Mononuclear cell (primary cell): ENCODE results near the gene CCS. TPM values are rescaled to one million over a fixed set of nuclear protein-coding genes. Genes with fewer than 3 reads are reported as not detected.
"Not testable (repeated sequence)": the region's sequence is repeated elsewhere in the genome, so short reads cannot be mapped to it uniquely, and the experiment has no call there.

Source experiments
- H3K27me3 ChIP-seq: 2 replicates; pipeline ENCODE4 v1.6.0; 2011; ENCODE audit warnings: low read length, control low read depth; ENCODE audit not compliant: insufficient read depth
- H3K4me1 ChIP-seq: 2 replicates; pipeline ENCODE4 v1.5.1; 2011; ENCODE audit warnings: mild to moderate bottlenecking, low read length, control low read depth; ENCODE audit not compliant: insufficient read depth
- H3K4me3 ChIP-seq: 2 replicates; pipeline ENCODE4 v1.5.1; 2011; ENCODE audit warnings: mild to moderate bottlenecking, low read length, moderate library complexity
- H3K9me3 ChIP-seq: 2 replicates; pipeline ENCODE4 v1.5.1; 2011; ENCODE audit warnings: low read depth, mild to moderate bottlenecking, control low read depth, low read length
- total RNA-seq: library from RNA; depleted of rRNA; stranded (reverse); fragments of >200 nt; gene quantifications from one replicate; pipeline ENCODE4 v1.2.3, GENCODE V29; 2012

Gene CCS, protein sequence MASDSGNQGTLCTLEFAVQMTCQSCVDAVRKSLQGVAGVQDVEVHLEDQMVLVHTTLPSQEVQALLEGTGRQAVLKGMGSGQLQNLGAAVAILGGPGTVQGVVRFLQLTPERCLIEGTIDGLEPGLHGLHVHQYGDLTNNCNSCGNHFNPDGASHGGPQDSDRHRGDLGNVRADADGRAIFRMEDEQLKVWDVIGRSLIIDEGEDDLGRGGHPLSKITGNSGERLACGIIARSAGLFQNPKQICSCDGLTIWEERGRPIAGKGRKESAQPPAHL
- total RNA-seq, result 10.7 TPM

DNA sequence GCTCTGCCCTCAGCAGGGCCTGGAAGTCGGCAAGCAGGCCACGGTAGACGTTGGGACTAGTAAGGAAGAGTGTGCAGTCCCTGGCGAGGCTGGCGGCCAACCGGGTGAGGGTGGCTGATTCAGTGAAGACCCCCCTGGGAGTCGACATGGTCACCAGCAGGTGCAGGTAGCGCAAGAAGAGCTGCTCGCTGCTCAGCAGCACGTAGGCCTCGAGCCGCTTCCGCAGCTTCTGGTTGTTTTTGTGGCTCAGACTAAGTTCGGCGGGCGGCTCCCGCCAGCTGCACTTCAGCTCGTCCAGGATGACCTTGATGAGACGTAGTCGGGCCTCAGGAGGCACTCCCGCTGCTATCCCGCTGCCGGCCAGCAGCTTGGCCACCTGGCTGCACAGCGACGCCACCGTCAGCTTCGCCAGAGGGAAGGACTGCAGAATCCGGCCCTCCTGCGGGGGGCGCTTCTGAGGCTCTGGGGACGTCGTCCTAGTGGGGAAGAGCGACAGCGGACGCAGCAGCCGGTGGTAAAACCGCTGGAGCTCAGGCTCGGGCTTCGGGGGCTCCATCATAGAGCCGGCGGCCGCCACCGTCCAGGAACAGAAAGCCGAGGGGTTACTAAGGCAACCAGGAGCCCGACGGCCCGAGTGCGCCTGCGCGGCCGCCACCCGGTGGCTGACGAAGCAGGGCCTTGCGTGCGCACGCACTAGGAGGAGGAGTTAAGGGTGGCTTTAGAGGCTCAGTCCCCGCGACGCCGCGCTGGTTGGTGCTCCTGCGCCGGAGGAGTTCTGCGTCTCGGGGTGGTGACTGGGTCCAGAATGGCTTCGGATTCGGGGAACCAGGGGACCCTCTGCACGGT, at the start of gene CCS, which contains the start of gene CCDC87:
TSS of gene CCS (plus strand) at position 729 of the 846 bp plus-strand sequence. CDS start at position 806, 77 bp downstream.
TSS of gene CCDC87 (minus strand) at position 607 of the 846 bp plus-strand sequence. CDS start at position 559, 48 bp downstream.
- H3K27me3 ChIP-seq, result no peaks in the 10 kb centered on the region
- no peaks in the 10 kb centered on the region for H3K9me3 ChIP-seq
- H3K4me1 ChIP-seq, result peaks cover 23% of the 10 kb centered on the region
- peak within 1 kb of the TSS; percentile 57 for H3K4me3 ChIP-seq

DNA sequence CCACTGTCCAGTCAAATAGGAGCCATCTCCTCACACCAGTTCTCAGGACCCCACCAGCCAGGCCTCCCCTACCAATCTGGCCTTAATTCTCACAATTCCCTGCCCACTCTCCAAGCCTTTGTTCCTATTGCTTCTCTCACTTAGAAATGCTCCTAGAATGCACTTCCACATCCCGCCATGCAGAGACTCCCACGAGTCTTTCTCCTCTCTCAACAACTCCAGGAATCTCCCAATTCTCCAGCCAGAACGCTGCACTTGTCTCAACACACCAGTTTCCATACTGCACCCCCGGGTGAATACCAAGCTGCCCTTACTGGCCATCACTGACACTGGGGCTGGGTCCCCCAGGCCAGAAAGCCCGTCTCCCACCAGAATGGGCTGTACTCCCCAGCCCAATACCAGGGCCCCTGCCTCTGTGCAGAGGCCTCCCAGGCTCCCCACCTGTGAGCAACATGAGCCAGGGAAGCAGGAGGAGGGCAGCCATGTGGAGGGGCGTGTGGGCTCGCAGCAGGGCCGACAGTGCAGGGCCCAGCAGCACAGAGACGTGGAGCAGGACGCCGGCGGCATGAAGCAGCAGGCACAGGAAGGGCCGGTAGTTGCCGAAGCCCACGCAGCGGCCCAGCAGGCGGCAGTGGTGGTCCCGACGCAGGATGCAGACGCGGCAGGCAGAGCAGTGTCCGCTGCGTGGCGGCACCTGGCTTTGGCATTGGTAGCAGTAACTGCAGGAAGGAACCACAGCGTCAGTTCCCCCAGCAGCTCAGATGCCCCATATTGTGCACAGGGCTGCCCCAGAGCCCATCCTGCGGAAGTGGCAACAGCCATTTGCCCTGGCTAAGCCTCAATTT, 49.5 kb upstream of the CCS start:
- Histone ChIP-seq H3K27me3 (no peaks in the 10 kb centered on the region), H3K4me1 (peaks cover 35% of the 10 kb centered on the region), H3K4me3 (no peak overlapping the region), H3K9me3 (no peaks in the 10 kb centered on the region)

DNA sequence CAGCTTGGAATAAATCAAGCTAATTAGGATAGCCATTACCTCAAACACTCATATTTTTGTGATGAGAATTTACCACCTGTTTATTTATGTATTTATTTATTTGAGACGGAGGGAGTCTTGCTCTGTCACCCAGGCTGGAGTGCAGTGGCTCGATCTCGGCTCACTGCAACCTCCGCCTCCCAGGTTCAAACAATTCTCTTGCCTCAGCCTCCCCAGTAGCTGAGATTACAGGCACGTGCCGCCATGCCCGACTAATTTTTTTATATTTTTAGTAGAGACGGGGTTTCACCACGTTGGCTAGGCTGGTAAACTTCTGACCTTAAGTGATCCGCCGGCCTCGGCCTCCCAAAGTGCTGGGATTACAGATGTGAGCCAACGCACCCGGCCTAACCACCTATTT, 48.0 kb upstream of the CCS start:
- H3K9me3 ChIP-seq, H3K27me3 ChIP-seq: not testable (repeated sequence)
- Histone ChIP-seq H3K4me3 (peak overlapping the region; percentile 75), H3K4me1 (peaks cover 35% of the 10 kb centered on the region)

DNA sequence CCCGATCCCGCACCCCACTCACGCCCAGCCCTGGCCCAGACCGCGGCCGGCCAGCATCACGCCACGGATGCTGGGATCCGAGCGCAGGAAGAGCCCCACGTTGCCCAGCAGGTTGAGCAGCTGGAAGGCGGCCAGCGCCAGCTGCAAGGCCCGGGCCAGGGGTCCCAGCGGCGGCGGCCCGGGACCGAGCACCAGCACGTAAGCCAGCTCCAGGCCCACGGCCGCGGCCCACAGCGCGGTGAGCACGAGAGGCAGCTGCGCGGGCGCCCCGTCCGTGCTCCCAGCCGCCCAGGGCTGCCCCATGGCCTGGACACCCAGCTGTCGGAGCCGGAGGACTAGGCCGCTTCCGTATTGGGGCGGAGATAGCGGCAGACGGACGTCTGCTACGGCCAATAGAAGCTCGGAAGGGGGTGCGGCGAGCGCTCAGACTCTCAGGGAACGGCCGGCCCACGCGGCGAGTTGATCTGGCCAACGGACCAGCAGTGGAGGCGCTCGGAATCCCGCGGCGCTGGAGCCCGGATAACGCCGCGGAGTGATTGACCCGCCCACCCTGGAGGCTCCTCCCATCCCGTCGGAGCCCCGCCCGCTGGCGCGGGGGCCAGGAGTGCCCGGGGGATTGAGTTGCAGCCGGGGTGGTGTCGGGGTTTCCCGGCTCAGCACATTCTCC, 47.2 kb upstream of the CCS start, which contains the start of gene ZDHHC24:
TSS of gene ZDHHC24 (minus strand) at position 348 of the 667 bp plus-strand sequence. CDS start at position 303, 45 bp downstream.
- peaks cover 35% of the 10 kb centered on the region for H3K4me1 ChIP-seq
- no peaks in the 10 kb centered on the region for H3K27me3 ChIP-seq
- no peaks in the 10 kb centered on the region for H3K9me3 ChIP-seq
- peak within 1 kb of the TSS; percentile 75 for H3K4me3 ChIP-seq

DNA sequence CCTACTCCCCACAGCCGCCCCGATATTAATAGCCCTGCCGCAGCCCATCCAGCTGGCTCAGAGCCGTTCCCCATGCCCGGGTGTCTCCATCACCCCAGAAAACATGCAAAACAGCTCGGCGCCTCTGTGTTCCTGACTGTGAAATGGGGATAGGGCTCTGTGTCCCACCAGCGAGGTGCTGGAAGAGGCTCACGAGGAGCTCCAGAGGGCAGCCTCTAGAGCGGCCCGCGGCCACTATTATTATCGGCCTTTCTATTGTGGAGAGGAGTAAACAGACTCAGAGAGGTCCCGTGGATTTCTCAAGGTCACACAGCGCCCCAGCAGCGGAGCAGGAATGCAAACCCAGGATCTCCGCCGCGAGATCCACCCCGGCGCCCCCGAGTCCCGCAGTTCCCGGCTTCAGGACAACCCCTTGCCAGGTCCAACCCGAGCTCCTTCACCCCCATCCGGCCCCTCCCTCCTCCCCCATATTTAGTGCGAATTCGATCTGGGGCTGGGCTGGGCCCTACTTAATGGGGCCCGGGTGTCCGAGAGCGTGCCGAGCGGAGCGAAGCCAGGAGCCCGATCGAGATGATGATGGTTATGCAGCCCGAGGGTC, 46.5 kb upstream of the CCS start, which contains the start of gene ACTN3:
TSS of gene ACTN3 (plus strand) at position 536 of the 598 bp plus-strand sequence. CDS start at position 571, 35 bp downstream.
- Histone ChIP-seq H3K9me3 (no peaks in the 10 kb centered on the region), H3K4me1 (peaks cover 35% of the 10 kb centered on the region), H3K27me3 (no peaks in the 10 kb centered on the region), H3K4me3 (peak within 1 kb of the TSS; percentile 75)

DNA sequence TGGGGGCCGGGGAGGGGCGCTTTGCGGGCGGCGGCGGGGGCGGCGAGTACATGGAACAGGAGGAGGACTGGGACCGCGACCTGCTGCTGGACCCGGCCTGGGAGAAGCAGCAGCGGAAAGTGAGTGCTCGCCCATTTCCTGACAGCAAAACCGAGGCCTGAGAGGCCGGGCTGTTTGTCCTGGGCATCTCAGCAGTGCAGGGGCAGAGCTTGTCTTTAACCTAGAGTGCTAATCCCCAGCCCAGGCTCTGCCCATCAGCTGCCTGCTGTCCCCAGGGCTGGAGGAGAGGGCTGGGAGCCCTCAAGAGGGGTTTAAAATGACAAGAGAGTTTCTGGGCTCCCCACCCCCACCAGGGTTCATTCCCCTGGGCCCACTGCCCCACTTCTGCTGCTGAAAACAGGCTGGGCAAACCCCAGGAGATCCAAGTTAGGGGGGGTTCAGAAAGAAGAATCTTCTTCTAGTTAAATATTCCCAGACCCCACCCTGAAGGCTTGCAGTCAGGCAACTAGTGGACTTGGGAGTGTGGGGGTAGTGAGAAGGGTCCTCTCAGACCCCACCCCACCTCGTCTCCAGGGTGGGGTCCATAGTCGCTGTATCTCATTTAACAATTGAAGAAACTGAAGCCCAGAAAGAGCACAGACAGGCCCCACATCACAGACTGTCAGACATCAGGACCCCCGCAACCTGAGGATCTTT, 45.9 kb upstream of the CCS start:
- Histone ChIP-seq H3K27me3 (no peaks in the 10 kb centered on the region), H3K9me3 (no peaks in the 10 kb centered on the region), H3K4me3 (no peak overlapping the region), H3K4me1 (peaks cover 35% of the 10 kb centered on the region)

DNA sequence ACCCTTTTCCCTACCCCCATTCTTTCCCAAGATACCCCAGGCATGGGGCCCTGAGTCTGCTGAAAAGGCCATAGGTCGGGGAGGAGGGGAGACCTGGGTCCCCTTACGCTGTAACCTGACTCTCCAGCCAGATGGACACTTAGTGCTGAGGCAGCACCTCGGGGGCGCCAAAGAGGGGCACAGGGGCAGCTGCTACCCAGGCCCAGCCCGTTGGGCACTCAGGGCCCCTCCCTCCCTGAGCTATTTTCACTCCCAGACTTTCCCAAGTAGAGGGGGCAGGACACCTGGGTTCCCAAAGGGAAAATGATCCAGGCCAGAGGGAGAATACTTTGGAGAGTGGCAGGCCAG, 45.3 kb upstream of the CCS start:
- Histone ChIP-seq H3K4me1 (peaks cover 32% of the 10 kb centered on the region), H3K27me3 (no peaks in the 10 kb centered on the region), H3K9me3 (no peaks in the 10 kb centered on the region), H3K4me3 (no peak overlapping the region)

DNA sequence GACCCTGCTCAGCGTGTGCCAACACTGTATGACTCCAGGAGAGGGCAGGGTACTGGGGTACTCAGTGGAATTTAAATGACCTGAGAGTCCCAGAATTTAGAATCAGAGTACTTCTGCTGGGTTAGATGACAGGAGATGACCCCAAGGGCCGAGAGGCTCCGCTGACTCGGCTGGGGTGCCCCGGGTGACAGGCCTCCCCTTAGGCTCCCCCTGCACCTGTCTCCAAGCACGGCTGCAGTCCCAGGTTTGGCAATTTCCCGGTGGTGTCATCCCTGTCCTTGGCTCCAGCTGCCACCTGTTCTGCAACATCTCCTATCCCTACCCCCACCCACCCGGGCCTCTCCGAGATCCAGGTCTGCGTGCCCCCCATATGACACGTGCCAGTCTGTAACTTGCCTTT, 44.9 kb upstream of the CCS start:
- no peaks in the 10 kb centered on the region for H3K27me3 ChIP-seq

DNA sequence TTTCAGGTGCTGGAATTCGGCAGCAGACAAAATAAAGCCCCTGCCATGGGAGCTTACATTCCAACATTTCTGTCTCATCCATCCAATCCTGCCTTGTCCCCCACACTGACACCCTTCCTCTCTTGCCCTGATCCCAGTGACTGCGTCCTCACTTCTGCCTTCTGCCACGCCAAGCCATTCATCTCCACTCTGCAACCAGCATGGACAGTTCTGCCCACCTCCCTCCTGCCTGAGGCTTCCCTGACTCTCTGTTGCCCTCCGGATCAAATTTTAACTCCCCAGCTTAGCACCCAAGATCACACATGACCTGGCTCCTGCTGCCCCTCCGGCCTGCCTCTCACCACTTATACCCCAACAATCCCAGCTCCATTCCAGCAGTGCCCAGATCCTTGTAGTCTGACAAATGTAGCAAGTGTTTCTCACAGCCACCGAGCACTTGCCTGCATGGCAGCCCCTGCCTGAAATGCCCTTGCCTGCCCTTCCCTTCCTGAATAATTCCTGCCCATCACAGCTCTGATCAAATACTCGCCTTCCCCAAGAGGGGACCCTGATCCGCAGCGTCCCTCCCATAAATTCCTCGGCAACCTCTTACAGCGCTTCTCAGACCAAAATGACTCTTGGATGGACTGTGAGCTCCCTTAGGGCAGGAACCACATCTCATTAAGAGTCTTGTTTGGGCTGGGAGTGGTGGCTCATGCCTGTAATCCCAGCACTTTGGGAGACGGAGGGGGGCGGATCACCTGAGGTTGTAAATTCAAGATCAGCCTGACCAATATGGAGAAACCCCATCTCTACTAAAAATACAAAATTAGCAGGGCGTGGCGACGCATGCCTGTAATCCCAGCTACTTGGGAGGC, 44.0 kb upstream of the CCS start:
- no peaks in the 10 kb centered on the region for H3K27me3 ChIP-seq

More for the DNA sequence above, 44.9 kb upstream of the CCS start:
- peaks cover 30% of the 10 kb centered on the region for H3K4me1 ChIP-seq
- H3K9me3 ChIP-seq, result no peaks in the 10 kb centered on the region
- H3K4me3 ChIP-seq, result no peak overlapping the region

DNA sequence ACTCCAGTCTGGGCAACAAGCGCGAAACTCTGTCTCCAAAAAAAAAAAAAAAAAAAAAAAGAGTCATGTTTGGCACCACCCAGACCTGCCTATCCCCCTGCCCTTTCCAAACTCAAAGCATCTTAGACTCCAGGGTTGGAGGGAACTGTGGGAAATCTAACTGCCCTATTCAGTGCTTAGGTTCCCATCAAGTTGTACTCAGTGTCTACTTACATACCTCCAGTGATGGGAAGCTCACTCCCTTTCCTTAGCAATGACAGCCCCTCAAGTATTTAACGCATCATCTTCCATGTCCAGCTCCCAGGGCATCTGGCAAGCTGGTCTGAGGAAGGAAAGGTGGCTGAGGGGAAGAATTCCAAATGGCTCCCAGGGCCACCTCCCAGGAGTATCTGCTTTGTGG, 43.3 kb upstream of the CCS start:
- H3K9me3 ChIP-seq, result no peaks in the 10 kb centered on the region
- H3K4me3 ChIP-seq, result no peak overlapping the region
- H3K27me3 ChIP-seq, result no peaks in the 10 kb centered on the region
- peaks cover 13% of the 10 kb centered on the region for H3K4me1 ChIP-seq

More for the DNA sequence above, 44.0 kb upstream of the CCS start:
- no peaks in the 10 kb centered on the region for H3K9me3 ChIP-seq
- no peak overlapping the region for H3K4me3 ChIP-seq
- H3K4me1 ChIP-seq, result peaks cover 20% of the 10 kb centered on the region

DNA sequence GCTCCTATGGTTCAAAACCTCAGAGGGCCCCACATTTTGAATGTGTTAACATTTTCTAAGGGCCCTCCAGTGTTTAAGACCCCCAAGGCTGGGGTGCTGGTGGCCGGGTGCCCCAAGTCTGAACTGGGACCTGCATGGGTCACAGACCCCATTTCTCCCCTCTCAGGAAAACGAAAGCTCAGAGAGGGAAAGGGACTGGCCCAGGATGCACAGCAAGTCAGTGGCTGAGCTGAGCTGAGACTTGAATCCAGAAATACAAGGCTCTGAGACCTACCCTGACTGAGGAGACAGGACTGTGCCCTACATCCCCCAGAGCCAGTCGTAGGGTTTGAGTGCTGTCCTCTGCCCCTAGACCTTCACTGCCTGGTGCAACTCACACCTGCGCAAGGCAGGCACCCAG, 42.1 kb upstream of the CCS start:
- Histone ChIP-seq H3K9me3 (no peaks in the 10 kb centered on the region), H3K27me3 (no peaks in the 10 kb centered on the region), H3K4me3 (no peak overlapping the region), H3K4me1 (peaks cover 5% of the 10 kb centered on the region)

DNA sequence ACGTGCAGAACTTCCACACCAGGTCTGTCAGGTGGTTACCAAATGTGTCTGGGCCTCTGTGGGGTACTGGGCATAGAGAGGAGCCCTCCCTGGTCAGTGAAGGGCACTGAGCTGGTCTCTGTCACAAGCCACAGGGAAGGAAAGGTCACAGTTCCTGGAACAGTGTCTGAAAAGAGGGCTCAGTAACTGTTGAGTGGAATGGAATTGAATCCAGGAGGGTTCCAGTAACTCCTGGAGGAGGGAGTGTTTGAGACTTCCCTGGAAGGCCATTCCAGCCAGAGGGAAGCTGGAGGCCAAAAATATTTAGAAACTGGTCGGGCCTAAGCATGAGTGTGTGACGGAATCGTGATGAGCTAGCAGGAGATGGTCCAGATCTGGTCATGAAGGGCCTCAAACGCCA, 38.4 kb upstream of the CCS start:
- Histone ChIP-seq H3K4me3 (no peak overlapping the region), H3K27me3 (no peaks in the 10 kb centered on the region), H3K4me1 (peaks cover 3% of the 10 kb centered on the region), H3K9me3 (no peaks in the 10 kb centered on the region)

DNA sequence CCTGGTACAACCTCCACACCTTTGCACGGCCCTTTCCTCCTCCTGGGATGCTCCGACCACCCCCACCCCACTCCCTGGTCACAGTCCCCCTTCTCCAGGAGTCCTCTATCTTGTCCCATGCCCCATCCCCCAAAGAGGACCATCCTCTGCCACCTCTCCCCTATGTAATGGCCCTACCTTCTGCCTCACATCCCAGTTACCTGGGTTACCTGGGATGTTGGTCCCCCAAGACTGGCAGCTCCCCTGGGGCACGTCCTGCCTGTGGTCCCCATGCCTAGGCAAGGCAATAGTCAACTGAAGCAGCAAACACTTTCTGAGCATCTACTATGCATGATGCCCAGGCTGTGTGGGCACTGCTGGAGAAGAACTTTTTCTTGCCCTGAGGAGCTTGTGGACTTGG, 37.6 kb upstream of the CCS start:
- no peak overlapping the region for H3K4me3 ChIP-seq
- peaks cover 3% of the 10 kb centered on the region for H3K4me1 ChIP-seq
- no peaks in the 10 kb centered on the region for H3K27me3 ChIP-seq
- H3K9me3 ChIP-seq, result no peaks in the 10 kb centered on the region
